Uterus (tissue), 4 donors: ENCODE results near the gene ESRP2. TPM values are rescaled to one million over a fixed set of nuclear protein-coding genes. Genes with fewer than 3 reads are reported as not detected.

Source experiments
- DNase-seq, 2 donors: peaks; one replicate each; pipeline ENCODE4 v3.0.0-alpha.2; 2019 to 2020
- H3K27ac ChIP-seq, 2 donors: fragments of 200-600 bp; sonication (generic); 1 replicate in 1 of 2; 2 replicates in 1 of 2; pipeline ENCODE4 v1.5.1; 2016 to 2018
- H3K27me3 ChIP-seq, 2 donors: fragments of 200-600 bp; sonication (generic); one replicate each; pipeline ENCODE4 v1.5.1; 2018 to 2019; ENCODE audit warnings: control low read depth in 1 of 2
- H3K36me3 ChIP-seq, 2 donors: fragments of 200-600 bp; sonication (generic); one replicate each; pipeline ENCODE4 v1.5.1; 2019; ENCODE audit warnings: control low read depth in 1 of 2
- H3K4me1 ChIP-seq, 2 donors: fragments of 200-600 bp; sonication (generic); one replicate each; pipeline ENCODE4 v1.5.1; 2018 to 2019; ENCODE audit warnings: control low read depth in 1 of 2
- H3K4me3 ChIP-seq, 2 donors: fragments of 200-600 bp; sonication (generic); 1 replicate in 1 of 2; 2 replicates in 1 of 2; pipeline ENCODE4 v1.5.1; 2018 to 2019; ENCODE audit warnings: mild to moderate bottlenecking in 1 of 2
- H3K9me3 ChIP-seq, 2 donors: fragments of 200-600 bp; sonication (generic); one replicate each; pipeline ENCODE4 v1.5.1; 2019; ENCODE audit warnings: control low read depth in 1 of 2
- CTCF ChIP-seq, 4 experiments: fragments of 200-600 bp in 2 of 4; fragments of 450-650 bp in 2 of 4; sonication (generic) in 2 of 4; IDR thresholded peaks; one replicate each; pipeline ENCODE4 v1.5.1; 2016 to 2019; ENCODE audit warnings: antibody characterized with exemption in 4 of 4, mild to moderate bottlenecking in 2 of 4, moderate library complexity in 1 of 4
- POLR2A ChIP-seq, 2 donors: fragments of 450-650 bp; IDR thresholded peaks; one replicate each; pipeline ENCODE4 v1.6.1; 2016; ENCODE audit warnings: antibody characterized with exemption in 2 of 2, mild to moderate bottlenecking in 1 of 2, moderate library complexity in 1 of 2
- intact Hi-C: fragments of 100-400 bp; cut with DNase I; formaldehyde crosslinking; loops from one replicate; pipeline ENCODE4 v1.15.1; 2023; ENCODE audit warnings: low total_unique reads
- total RNA-seq, 4 donors: library from RNA; depleted of rRNA in 3 of 4; stranded (reverse); fragments of >200 nt in 3 of 4; gene quantifications; one replicate each; pipeline versions ENCODE4 v1.1.0 to v1.2.4, GENCODE V29; 2014 to 2023
- donor health status: DM: yes; HTN: yes; CAD: no.

The ESRP2 gene
- total RNA-seq, 4 donors from 2014 or later = 0.26 to 5.3 (median 0.50) TPM

- no peaks in the 10 kb centered on the region for H3K27me3 ChIP-seq
- DNase-seq = no peak
- no peaks in the 10 kb centered on the region for H3K36me3 ChIP-seq
- H3K9me3 ChIP-seq = no peaks in the 10 kb centered on the region
- peaks cover 0 to 10% of the 10 kb centered on the region in 2 donors for H3K4me1 ChIP-seq
- no peak overlapping the region for H3K4me3 ChIP-seq
- H3K27ac ChIP-seq = no peak overlapping the region
- TF ChIP-seq CTCF (IDR thresholded peaks at IDR 0.05) (no peak), POLR2A (IDR thresholded peaks at IDR 0.05) (no peak)
- intact Hi-C loops = no loop called here
Measured at GRCh38 chr16:68249371-68249770, 13.4 kb upstream of the ESRP2 start.

- DNase-seq = no peak
- intact Hi-C loops = no loop called here
- peaks cover 0 to 10% of the 10 kb centered on the region in 2 donors for H3K4me1 ChIP-seq
- no peak overlapping the region for H3K4me3 ChIP-seq
- H3K27me3 ChIP-seq = no peaks in the 10 kb centered on the region
- no peaks in the 10 kb centered on the region for H3K9me3 ChIP-seq
- no peak for TF ChIP-seq POLR2A (IDR thresholded peaks at IDR 0.05)
- TF ChIP-seq CTCF (IDR thresholded peaks at IDR 0.05) = no peak
- no peaks in the 10 kb centered on the region for H3K36me3 ChIP-seq
- H3K27ac ChIP-seq = no peak overlapping the region
Measured at GRCh38 chr16:68247932-68248331, 12.0 kb upstream of the ESRP2 start.

GRCh38 chr16:68247400-68247799 is 11.5 kb upstream of the ESRP2 start:
- no peak for DNase-seq
- TF ChIP-seq CTCF (IDR thresholded peaks at IDR 0.05) = no peak
- no peak for TF ChIP-seq POLR2A (IDR thresholded peaks at IDR 0.05)
- H3K4me3 ChIP-seq = no peak overlapping the region
- intact Hi-C loops = no loop called here
- H3K27me3 ChIP-seq = no peaks in the 10 kb centered on the region
- H3K4me1 ChIP-seq = peaks cover 0 to 10% of the 10 kb centered on the region in 2 donors
- no peak overlapping the region for H3K27ac ChIP-seq
- no peaks in the 10 kb centered on the region for H3K36me3 ChIP-seq
- no peaks in the 10 kb centered on the region for H3K9me3 ChIP-seq

GRCh38 chr16:68246666-68247065 is 10.7 kb upstream of the ESRP2 start:
- H3K36me3 ChIP-seq = no peaks in the 10 kb centered on the region
- TF ChIP-seq POLR2A (IDR thresholded peaks at IDR 0.05) = no peak
- no peak for TF ChIP-seq CTCF (IDR thresholded peaks at IDR 0.05)
- H3K4me3 ChIP-seq = no peak overlapping the region
- no peaks in the 10 kb centered on the region for H3K9me3 ChIP-seq
- H3K27me3 ChIP-seq = no peaks in the 10 kb centered on the region
- no peak for DNase-seq
- peaks cover 0 to 10% of the 10 kb centered on the region in 2 donors for H3K4me1 ChIP-seq
- intact Hi-C loops = no loop called here
- no peak overlapping the region for H3K27ac ChIP-seq

- DNase-seq = no peak
- Histone ChIP-seq H3K9me3 (no peaks in the 10 kb centered on the region), H3K27me3 (no peaks in the 10 kb centered on the region), H3K4me1 (peaks cover 0 to 10% of the 10 kb centered on the region in 2 donors), H3K4me3 (peak overlapping the region in 1 of 2 donors; percentile 85), H3K27ac (no peak overlapping the region), H3K36me3 (no peaks in the 10 kb centered on the region)
- intact Hi-C loops = no loop called here
- TF ChIP-seq CTCF (IDR thresholded peaks at IDR 0.05) (no peak), POLR2A (IDR thresholded peaks at IDR 0.05) (no peak)
Measured at GRCh38 chr16:68246121-68246520, 10.2 kb upstream of the ESRP2 start.
